B cell (primary cell): ENCODE data around the gene ACSS1.

Source experiments
- CTCF ChIP-seq: fragments of 200-600 bp; IDR thresholded peaks from one replicate; pipeline ENCODE4 v1.8.0; 2022; ENCODE audit warnings: antibody characterized with exemption, mild to moderate bottlenecking
- EZH2 ChIP-seq: IDR thresholded peaks from 2 replicates; pipeline ENCODE4 v1.6.1; 2012; ENCODE audit warnings: borderline replicate concordance, low read depth, mild to moderate bottlenecking, moderate library complexity, low read length; ENCODE audit not compliant: insufficient read depth, poor library complexity, severe bottlenecking

DNA sequence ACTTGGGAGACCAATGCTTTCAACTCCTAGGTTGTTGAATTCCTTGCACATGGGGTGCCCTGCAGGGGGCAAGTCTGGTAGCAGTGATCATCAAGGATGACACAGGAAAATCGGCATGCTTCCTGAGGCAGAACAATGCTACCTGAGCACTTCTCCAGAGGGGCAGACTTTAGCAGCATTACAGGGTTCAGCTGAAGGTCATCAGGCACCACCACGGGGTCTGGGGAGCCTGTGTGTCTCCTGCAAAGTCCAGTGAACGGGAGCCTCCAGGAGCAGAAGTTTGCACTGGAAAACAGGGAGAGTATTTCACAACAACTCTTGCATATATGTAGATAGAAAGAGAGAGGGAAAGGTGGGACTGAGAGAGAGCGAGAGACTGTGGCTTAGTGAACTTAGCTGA, 13.8 kb upstream of the ACSS1 start:
- TF ChIP-seq CTCF = no peak
- TF ChIP-seq EZH2 = no peak
